CD4-positive, alpha-beta T cell treated with Interleukin-4 for 4 hours (primary cell): Measurements from ENCODE around the gene BOD1.

Experiments
- DNase-seq: peaks from one replicate; pipeline ENCODE4 v3.0.0-alpha.2; 2020

Gene BOD1

DNA sequence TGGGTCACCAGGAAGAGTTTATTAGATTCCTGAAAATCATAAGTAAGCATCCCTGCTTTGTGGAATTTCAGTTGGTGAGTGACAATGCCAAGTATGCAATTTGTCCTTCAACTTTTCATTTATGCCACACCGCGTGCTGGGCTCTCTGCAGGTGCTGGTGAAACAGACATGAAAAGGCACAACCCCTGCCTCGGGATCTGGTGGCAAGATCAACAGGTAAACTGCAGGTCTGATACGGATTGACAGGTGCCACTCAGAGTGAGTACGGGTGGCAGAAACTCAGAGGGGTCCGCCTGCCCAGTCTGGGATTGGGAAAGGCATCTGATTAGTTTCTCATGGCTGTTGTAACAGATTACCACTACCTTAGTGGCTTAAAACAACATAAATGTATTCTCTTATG is 40.5 kb downstream of the BOD1 start:
- no peak for DNase-seq

GRCh38 chr5:173574983-173575382 is 41.5 kb downstream of the BOD1 start:
- DNase-seq: no peak

DNA sequence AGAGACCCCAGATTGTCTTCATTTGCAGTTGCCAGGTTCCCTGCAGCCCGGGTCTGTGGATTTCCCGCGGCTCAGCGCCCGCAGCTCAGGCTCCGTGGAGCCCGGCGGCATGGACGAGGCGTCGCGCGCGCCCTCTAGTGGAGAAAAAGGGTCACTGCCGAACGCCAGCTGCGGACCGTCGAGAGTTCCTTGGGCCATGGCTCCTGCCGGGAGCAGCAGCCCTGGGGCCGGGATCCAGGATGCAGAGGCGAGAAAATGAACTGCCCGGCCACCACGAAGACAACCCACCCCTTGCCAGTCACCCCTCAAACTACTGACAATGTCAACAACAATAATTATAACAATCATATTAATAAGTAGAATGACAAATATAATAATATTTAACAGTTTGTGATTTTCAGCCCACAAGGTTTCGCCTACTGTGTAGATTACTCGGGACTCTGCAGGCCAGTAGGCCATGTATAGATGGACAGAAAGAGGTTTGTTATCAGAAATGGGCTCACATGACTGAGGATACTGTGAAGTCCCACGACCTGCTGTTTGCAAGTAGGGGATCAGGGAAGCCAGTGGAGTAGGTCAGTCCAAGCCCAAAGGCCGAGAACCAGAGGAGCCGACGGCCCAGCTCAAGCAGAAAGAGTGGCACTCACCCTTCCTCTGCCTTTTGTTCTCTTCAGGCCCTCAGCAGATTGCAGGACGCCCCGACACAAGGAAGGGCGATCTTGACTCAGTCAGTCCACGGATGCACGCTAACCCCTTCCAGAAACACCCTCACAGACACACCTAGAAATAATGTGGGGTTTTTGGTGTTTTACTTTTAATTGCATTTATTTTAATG is 43.1 kb downstream of the BOD1 start:
- peak; percentile 40 for DNase-seq

DNA sequence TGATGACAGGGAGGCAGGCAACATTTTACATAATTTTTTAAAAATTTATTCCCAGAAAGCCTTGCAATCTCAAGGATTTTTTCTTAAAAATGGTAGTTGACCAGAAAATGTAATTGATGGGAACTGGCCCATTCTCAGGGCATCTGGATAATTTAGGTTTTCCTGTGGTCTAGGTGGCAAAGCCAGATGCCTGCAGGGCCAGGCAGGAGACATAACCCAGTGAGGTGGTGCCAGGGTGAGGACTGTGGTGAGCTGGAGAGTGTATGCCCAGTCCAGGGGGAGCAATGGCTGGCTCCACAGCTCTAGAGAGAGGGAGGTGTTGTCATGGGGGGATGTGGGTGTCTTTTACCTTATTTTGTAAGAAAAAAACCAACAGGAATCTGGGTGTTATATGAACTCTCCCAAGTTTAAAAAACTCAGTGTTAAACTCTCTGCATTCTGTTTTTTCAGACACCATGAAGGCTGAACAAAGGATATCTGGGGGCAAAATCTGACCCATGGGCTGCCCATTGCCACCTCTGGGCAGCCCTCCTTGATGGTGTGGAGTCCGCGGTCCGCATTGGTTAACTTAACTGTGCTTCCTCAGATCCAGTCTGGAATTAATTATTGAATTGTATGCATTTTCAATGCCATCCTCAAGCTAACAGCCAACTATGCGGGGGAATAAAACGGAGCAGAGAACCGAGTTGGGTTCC is 43.9 kb downstream of the BOD1 start:
- DNase-seq: no peak

GRCh38 chr5:173570321-173571090 is 45.9 kb downstream of the BOD1 start:
- DNase-seq: no peak

DNA sequence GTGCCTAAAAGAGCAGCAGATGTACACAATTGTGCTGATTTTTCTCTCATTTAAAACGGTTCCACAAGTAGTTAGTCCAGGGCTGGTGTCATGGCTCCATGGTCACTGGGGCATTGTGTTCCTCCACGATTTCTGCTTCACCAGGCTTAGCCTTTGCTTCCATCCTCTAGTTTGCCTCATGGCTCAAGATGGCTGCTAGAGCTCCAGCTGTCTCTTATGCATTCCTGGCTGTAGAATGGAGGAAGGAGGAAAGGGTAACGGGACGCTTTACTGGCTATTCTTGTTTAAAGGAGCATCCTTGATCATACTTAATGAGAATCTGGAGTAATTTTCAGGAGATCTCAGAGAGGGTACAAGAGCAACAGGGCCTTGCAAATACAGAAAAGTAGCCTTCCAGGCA is 47.7 kb downstream of the BOD1 start:
- DNase-seq: no peak

DNA sequence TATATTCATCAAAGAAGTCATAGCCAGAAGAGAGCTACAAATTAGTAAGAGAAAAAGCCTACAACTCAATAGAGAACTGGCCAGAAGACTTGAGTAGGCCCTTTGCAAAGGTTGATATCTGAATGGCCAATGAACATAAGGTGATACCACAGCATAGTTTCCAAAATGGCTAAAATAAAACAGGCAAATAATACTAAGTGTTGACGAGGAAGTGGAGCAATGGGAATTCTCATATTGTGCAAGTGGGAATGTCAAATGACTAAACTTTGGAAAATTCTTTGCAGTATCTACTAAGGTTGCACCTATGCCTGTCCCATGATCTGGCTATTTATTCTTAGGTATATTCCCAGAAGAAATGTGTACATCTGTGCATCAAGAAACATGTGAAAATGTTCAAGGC is 48.3 kb downstream of the BOD1 start:
- no peak for DNase-seq

DNA sequence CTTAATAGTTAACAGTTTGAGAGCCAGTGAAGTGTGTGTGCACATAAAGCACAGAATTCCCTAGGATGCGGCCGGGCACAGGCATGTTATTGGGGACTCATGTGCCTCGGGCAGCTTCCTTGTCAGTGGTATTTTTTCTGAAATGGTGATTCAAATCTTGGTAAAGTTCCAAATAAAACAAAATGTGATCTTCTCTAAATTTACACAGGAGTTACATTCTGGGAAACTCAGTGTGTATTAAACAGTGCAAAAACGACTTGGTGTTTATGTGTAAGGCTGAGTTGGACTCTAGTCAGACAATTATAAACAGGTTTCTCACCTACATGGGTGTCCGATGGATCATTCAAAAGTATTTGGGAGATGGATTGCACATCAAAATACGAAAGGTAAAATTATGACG is 48.9 kb downstream of the BOD1 start:
- no peak for DNase-seq

DNA sequence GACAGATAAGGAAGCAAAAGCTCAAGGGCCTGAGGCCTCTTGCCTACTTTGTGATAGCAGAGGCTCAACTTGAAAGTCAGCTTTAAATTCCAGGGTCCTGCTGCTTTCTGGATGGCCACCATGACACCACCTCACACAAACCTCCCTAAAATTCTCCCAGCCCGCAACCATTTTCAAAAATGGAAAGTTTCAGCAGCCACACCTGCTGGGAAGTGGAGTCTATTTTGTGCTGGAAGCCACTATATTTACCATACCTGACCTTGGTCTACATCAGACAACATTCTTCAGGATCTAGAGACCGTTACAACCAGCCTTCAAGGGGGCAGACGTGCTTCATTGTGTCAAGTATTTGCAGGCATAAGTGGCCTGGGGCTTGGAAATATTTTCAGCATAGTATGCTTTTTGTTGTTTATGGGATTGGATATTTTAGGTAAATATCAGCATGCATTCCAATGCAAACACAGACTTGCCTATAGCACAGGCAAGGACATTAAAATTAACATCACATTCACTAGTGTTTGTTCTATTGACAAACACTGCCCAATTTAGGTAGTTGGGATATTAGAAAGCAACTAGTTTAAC is 50.9 kb downstream of the BOD1 start:
- DNase-seq: no peak

- no peak for DNase-seq
These were observed 52.3 kb downstream of the BOD1 start for GRCh38 chr5:173564106-173564505.

GRCh38 chr5:173563246-173563645 is 53.2 kb downstream of the BOD1 start:
- DNase-seq: no peak

- DNase-seq: no peak
These were observed 54.0 kb downstream of the BOD1 start for GRCh38 chr5:173562451-173562850.
